ENCODE data around the gene CNKSR3.

DNA sequence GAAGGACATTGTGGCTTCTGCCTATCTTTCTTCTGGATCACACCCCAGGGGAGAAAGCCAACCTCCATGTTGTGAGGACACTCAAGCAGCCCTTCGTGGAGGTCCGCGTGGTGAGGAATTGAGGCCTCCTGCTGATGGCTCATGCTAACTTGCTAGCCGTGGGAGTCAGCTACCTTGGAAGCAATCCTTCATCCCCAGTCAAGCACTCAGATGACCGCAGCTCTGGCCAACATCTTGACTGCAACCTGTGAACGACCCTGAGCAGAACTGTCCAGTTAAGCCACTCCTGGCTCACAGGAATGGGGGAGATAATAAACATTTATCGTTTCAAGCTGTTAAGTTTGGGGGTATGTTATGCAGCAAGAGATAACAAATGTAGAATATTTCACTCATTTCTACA lies 10.9 kb upstream of the CNKSR3 start:
- TF ChIP-seq, protein P1, sequence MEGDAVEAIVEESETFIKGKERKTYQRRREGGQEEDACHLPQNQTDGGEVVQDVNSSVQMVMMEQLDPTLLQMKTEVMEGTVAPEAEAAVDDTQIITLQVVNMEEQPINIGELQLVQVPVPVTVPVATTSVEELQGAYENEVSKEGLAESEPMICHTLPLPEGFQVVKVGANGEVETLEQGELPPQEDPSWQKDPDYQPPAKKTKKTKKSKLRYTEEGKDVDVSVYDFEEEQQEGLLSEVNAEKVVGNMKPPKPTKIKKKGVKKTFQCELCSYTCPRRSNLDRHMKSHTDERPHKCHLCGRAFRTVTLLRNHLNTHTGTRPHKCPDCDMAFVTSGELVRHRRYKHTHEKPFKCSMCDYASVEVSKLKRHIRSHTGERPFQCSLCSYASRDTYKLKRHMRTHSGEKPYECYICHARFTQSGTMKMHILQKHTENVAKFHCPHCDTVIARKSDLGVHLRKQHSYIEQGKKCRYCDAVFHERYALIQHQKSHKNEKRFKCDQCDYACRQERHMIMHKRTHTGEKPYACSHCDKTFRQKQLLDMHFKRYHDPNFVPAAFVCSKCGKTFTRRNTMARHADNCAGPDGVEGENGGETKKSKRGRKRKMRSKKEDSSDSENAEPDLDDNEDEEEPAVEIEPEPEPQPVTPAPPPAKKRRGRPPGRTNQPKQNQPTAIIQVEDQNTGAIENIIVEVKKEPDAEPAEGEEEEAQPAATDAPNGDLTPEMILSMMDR (IDR thresholded peaks at IDR 0.05; ENCODE audit: poor library complexity, severe bottlenecking), result no peak
- TF ChIP-seq EP300 (conservative IDR thresholded peaks at IDR 0.05; ENCODE audit: poor library complexity, severe bottlenecking), result no peak
- no peak for TF ChIP-seq EZH2 (IDR thresholded peaks at IDR 0.05; ENCODE audit: borderline replicate concordance, insufficient read depth, low read length, poor library complexity, severe bottlenecking)
- no peak for TF ChIP-seq RAD21 (conservative IDR thresholded peaks at IDR 0.05)
- TF ChIP-seq TAF1 (IDR thresholded peaks at IDR 0.05; ENCODE audit: low read depth), result no peak

All from neural cell (in vitro differentiated cells).